A549 (cell line): ENCODE results near the gene C19orf67. TPM values are rescaled to one million over a fixed set of nuclear protein-coding genes. Genes with fewer than 3 reads are reported as not detected.

Source experiments
- ATAC-seq, 2 experiments: fragments of 200-7000 bp in 1 of 2; fragments of >200 bp in 1 of 2; cut with Nextera tagmentation in 1 of 2; cut with Tn5 transposase in 1 of 2; 3 replicates each; pipeline versions ENCODE4 v1.8.0 to v1.9.1; 2018 to 2020; ENCODE audit warnings: mild to moderate bottlenecking in 1 of 2, moderate library complexity in 1 of 2
- CTCF ChIA-PET: fragments of 300-600 bp; sonication (Branson Sonifier 250); formaldehyde crosslinking; extraction: SDS; loops from one replicate; lab custom pipeline; 2021; ENCODE audit warnings: antibody characterized with exemption, inconsistent platforms; lab: Yijun Ruan, JAX
- POLR2A ChIA-PET: fragments of 350-600 bp; formaldehyde crosslinking; extraction: SDS; loops from one replicate; lab custom pipeline; 2021; ENCODE audit warnings: antibody characterized with exemption, inconsistent platforms; lab: Yijun Ruan, JAX
- DNase-seq, 2 experiments: peaks; one replicate each; pipeline versions ENCODE4 v3.0.0 to v3.0.0-alpha.2; 2011 to 2016; ENCODE audit warnings: low read depth in 1 of 2, low spot score in 1 of 2
- FAIRE-seq: peaks from 2 replicates; lab custom pipeline; 2011; peaks lifted over from hg19 to GRCh38; lab: Jason Lieb, UNC
- H3K27ac ChIP-seq, 2 experiments: fragments of >200 bp; sonication (Bioruptor Twin); formaldehyde crosslinking; 3 replicates each; pipeline ENCODE4 v1.5.1; 2016 to 2017
- H3K4me1 ChIP-seq: fragments of >200 bp; sonication (Bioruptor Twin); formaldehyde crosslinking; 3 replicates; pipeline ENCODE4 v1.6.1; 2016
- H3K4me2 ChIP-seq: fragments of >200 bp; sonication (Bioruptor Twin); formaldehyde crosslinking; 3 replicates; pipeline ENCODE4 v1.6.1; 2016
- H3K4me3 ChIP-seq: fragments of >200 bp; sonication (Bioruptor Twin); formaldehyde crosslinking; 3 replicates; pipeline ENCODE4 v1.5.1; 2016
- H3K9me3 ChIP-seq: fragments of >200 bp; sonication (Bioruptor Twin); formaldehyde crosslinking; 3 replicates; pipeline ENCODE4 v1.6.1; 2016
- CBX2 ChIP-seq: fragments of 200-600 bp; sonication (generic); IDR thresholded peaks from 2 replicates; pipeline ENCODE4 v1.6.1; 2016; ENCODE audit warnings: low read depth, mild to moderate bottlenecking, borderline replicate concordance
- CBX8 ChIP-seq: fragments of 200-600 bp; sonication (generic); IDR thresholded peaks from 2 replicates; pipeline ENCODE4 v1.6.1; 2016
- CHD2 ChIP-seq: fragments of 150-350 bp; IDR thresholded peaks from 2 replicates; pipeline ENCODE4 v1.6.1; 2014; ENCODE audit warnings: low read length; ENCODE audit not compliant: partially characterized antibody
- CHD4 ChIP-seq: fragments of 200-600 bp; sonication (generic); IDR thresholded peaks from 2 replicates; pipeline ENCODE4 v1.6.1; 2016; ENCODE audit warnings: antibody characterized with exemption, mild to moderate bottlenecking, borderline replicate concordance
- CTCF ChIP-seq: fragments of >200 bp; sonication (Bioruptor Twin); formaldehyde crosslinking; IDR thresholded peaks from 3 replicates; pipeline ENCODE4 v1.5.1; 2016
- EHMT2 ChIP-seq: fragments of 200-600 bp; sonication (generic); IDR thresholded peaks from 2 replicates; pipeline ENCODE4 v1.6.1; 2016; ENCODE audit warnings: antibody characterized with exemption, low read depth, mild to moderate bottlenecking, moderate library complexity
- EP300 ChIP-seq, 2 experiments: fragments of >200 bp; sonication (Bioruptor Twin); formaldehyde crosslinking; IDR thresholded peaks; 2 replicates in 1 of 2; 3 replicates in 1 of 2; pipeline ENCODE4 v1.6.1; 2016 to 2017
- ESRRA ChIP-seq: fragments of 150-350 bp; IDR thresholded peaks from 2 replicates; pipeline ENCODE4 v1.6.1; 2014; ENCODE audit warnings: mild to moderate bottlenecking, low read length, borderline replicate concordance
- FOSB ChIP-seq: fragments of 250-450 bp; sonication (Bioruptor Pico); IDR thresholded peaks from 2 replicates; pipeline ENCODE4 v1.5.0; 2020; ENCODE audit warnings: mild to moderate bottlenecking, moderate library complexity
- FOXS1 ChIP-seq: fragments of 250-450 bp; sonication (Bioruptor Pico); IDR thresholded peaks from 2 replicates; pipeline ENCODE4 v1.5.0; 2020; ENCODE audit warnings: mild to moderate bottlenecking, moderate library complexity
- HES2 ChIP-seq: fragments of >200 bp; sonication (Bioruptor Twin); formaldehyde crosslinking; IDR thresholded peaks from 2 replicates; pipeline ENCODE4 v1.6.1; 2016
- HOXB13 ChIP-seq: fragments of 250-450 bp; sonication (Bioruptor Pico); IDR thresholded peaks from 2 replicates; pipeline ENCODE4 v1.5.0; 2020; ENCODE audit warnings: low read depth, mild to moderate bottlenecking, moderate library complexity
- HOXB5 ChIP-seq: fragments of 250-450 bp; sonication (Bioruptor Pico); IDR thresholded peaks from 2 replicates; pipeline ENCODE4 v1.5.0; 2020; ENCODE audit warnings: mild to moderate bottlenecking, moderate library complexity
- JUNB ChIP-seq: fragments of >200 bp; sonication (Bioruptor Twin); formaldehyde crosslinking; IDR thresholded peaks from 2 replicates; pipeline ENCODE4 v1.6.1; 2016
- KDM1A ChIP-seq: fragments of 200-600 bp; sonication (generic); IDR thresholded peaks from 2 replicates; pipeline ENCODE4 v1.6.1; 2016; ENCODE audit warnings: low read depth, mild to moderate bottlenecking
- MAFK ChIP-seq: fragments of 450-650 bp; IDR thresholded peaks from 2 replicates; pipeline ENCODE4 v1.6.1; 2014; ENCODE audit not compliant: partially characterized antibody
- MAX ChIP-seq: IDR thresholded peaks from 2 replicates; pipeline ENCODE4 v1.6.1; 2012
- NFE2L2 ChIP-seq: fragments of 150-350 bp; conservative IDR thresholded peaks from 2 replicates; pipeline ENCODE4 v1.6.1; 2014; ENCODE audit warnings: low read length
- NPAS2 ChIP-seq: fragments of 250-450 bp; sonication (Bioruptor Pico); IDR thresholded peaks from 2 replicates; pipeline ENCODE4 v1.8.0; 2022; ENCODE audit warnings: mild to moderate bottlenecking, moderate library complexity, borderline replicate concordance
- NR3C1 ChIP-seq: fragments of >200 bp; sonication (Bioruptor Twin); formaldehyde crosslinking; IDR thresholded peaks from 3 replicates; pipeline ENCODE4 v1.6.1; 2017
- PBX3 ChIP-seq: IDR thresholded peaks from 2 replicates; pipeline ENCODE4 v1.6.1; 2012
- PHF8 ChIP-seq: fragments of 200-600 bp; sonication (generic); IDR thresholded peaks from 2 replicates; pipeline ENCODE4 v1.6.1; 2016; ENCODE audit warnings: low read depth, mild to moderate bottlenecking, antibody characterized with exemption, moderate library complexity, borderline replicate concordance
- RARB ChIP-seq: fragments of 250-450 bp; sonication (Bioruptor Pico); IDR thresholded peaks from 2 replicates; pipeline ENCODE4 v1.8.0; 2021; ENCODE audit warnings: mild to moderate bottlenecking, moderate library complexity
- RCOR1 ChIP-seq: fragments of 150-350 bp; IDR thresholded peaks from 2 replicates; pipeline ENCODE4 v1.6.1; 2014; ENCODE audit warnings: antibody characterized with exemption, low read length, low read depth
- RFX5 ChIP-seq: fragments of 450-650 bp; IDR thresholded peaks from 2 replicates; pipeline ENCODE4 v1.7.1; 2014; ENCODE audit warnings: antibody characterized with exemption, mild to moderate bottlenecking, moderate library complexity
- SMC3 ChIP-seq: fragments of >200 bp; sonication (Bioruptor Twin); formaldehyde crosslinking; IDR thresholded peaks from 3 replicates; pipeline ENCODE4 v1.6.1; 2018; ENCODE audit warnings: inconsistent platforms
- TFCP2L1 ChIP-seq: fragments of 250-450 bp; sonication (Bioruptor Pico); IDR thresholded peaks from 2 replicates; pipeline ENCODE4 v1.5.0; 2021; ENCODE audit warnings: mild to moderate bottlenecking
- ZC3H11A ChIP-seq: fragments of 450-650 bp; IDR thresholded peaks from 2 replicates; pipeline ENCODE4 v1.6.1; 2014; ENCODE audit warnings: antibody characterized with exemption, mild to moderate bottlenecking
- ZFP36 ChIP-seq: fragments of 450-650 bp; IDR thresholded peaks from 2 replicates; pipeline ENCODE4 v1.6.1; 2014; ENCODE audit warnings: borderline replicate concordance; ENCODE audit not compliant: partially characterized antibody
- ZNF302 ChIP-seq: fragments of 250-450 bp; sonication (Bioruptor Pico); IDR thresholded peaks from 2 replicates; pipeline ENCODE4 v1.9.0; 2021; ENCODE audit warnings: inconsistent platforms, mild to moderate bottlenecking, moderate library complexity
- ZSCAN20 ChIP-seq: fragments of 250-450 bp; sonication (Bioruptor Pico); IDR thresholded peaks from 2 replicates; pipeline ENCODE4 v1.8.0; 2022; ENCODE audit warnings: mild to moderate bottlenecking, moderate library complexity
- WGBS: methylation state at CpG from one replicate; pipeline ENCODE4 v1.1.6; 2017; ENCODE audit errors: missing lambda C conversion rate; 5-methylcytosine and 5-hydroxymethylcytosine counted together
- polyA plus RNA-seq, 4 experiments: library from polyadenylated mRNA; depleted of rRNA in 3 of 4; stranded (reverse); fragments of >200 nt; fragmentation: RNase III in 1 of 4; extraction: RNeasy Plus Mini Kit Qiagen cat#74134 plus additional on column Dnase treatment in 1 of 4; gene quantifications; 2 replicates in 3 of 4; 3 replicates in 1 of 4; pipeline ENCODE4 v1.2.3, GENCODE V29; 2011 to 2017

C19orf67 gene
- polyA plus RNA-seq, 2 of the 4 experiments (the other 2 are of a cell fraction): not detected

GRCh38 chr19:14062558-14062855 lies 23.1 kb downstream of the C19orf67 start:
- Histone ChIP-seq H3K4me1 (peaks cover 20% of the 10 kb centered on the region), H3K4me2 (no peak overlapping the region), H3K4me3 (no peak overlapping the region), H3K9me3 (no peaks in the 10 kb centered on the region), H3K27ac (no peak overlapping the region)
- 81% methylated on average over 5 of the region's 5 CpGs for WGBS
- CTCF ChIA-PET: interaction anchor here (1.7 to 8.8 kb wide), 3 partner anchors 9 to 182 kb away, joined by 3 to 93 read pairs (median 8); partner anchors contain the start of gene MISP3
- POLR2A ChIA-PET: no interaction called here
- ATAC-seq: no peak
- TF ChIP-seq ZNF302 (no peak), PHF8 (no peak), HES2 (no peak), RCOR1 (no peak), CBX8 (no peak), CHD2 (no peak), HOXB13 (CRISPR knock-in tag) (no peak), FOSB (CRISPR knock-in tag) (no peak), JUNB (no peak), HOXB5 (CRISPR knock-in tag) (no peak), EHMT2 (no peak), KDM1A (no peak), MAFK (no peak)
- DNase-seq: no peak
- FAIRE-seq: no peak

- 87% methylated on average over 7 of the region's 19 CpGs for WGBS
- Histone ChIP-seq H3K27ac (peak within 1 kb of the TSS in 1 of 2 experiments; percentile 49; a peak in 2 of 6 replicates), H3K9me3 (no peaks in the 10 kb centered on the region)
- no peak for DNase-seq
- POLR2A ChIA-PET: no interaction called here
- TF ChIP-seq ZSCAN20: no peak
- no peak for TF ChIP-seq ZFP36
- TF ChIP-seq MAX: no peak
- no peak for TF ChIP-seq HOXB5 (CRISPR knock-in tag)
- no peak for TF ChIP-seq ESRRA
- TF ChIP-seq HES2: no peak
- no peak for TF ChIP-seq NPAS2 (CRISPR knock-in tag)
- no peak for TF ChIP-seq SMC3
- TF ChIP-seq CTCF: no peak
- TF ChIP-seq RARB: no peak
- TF ChIP-seq NFE2L2: no peak
- TF ChIP-seq PBX3: no peak
- no peak for TF ChIP-seq ZC3H11A
- no peak for TF ChIP-seq NR3C1
- TF ChIP-seq CHD4: no peak
- no peak for TF ChIP-seq TFCP2L1 (CRISPR knock-in tag)
- TF ChIP-seq RFX5: no peak
- no peak for TF ChIP-seq FOXS1 (CRISPR knock-in tag)
- no peak for TF ChIP-seq EP300 (IDR thresholded peaks at IDR 0.05)
- no peak for TF ChIP-seq CBX2
- TF ChIP-seq, all 56 proteins: peak for 0
- CTCF ChIA-PET: interaction anchor here (1.7 to 8.8 kb wide), 3 partner anchors 9 to 182 kb away, joined by 3 to 93 read pairs (median 8); partner anchors contain the start of gene MISP3
- Histone ChIP-seq H3K4me1 (peaks cover 20% of the 10 kb centered on the region), H3K4me2 (peak within 1 kb of the TSS; percentile 21; the same call in 1 of the 3 replicates), H3K4me3 (no peak within 1 kb of the TSS)
- no peak for FAIRE-seq
- no peak; a peak in 1 of 6 replicates for ATAC-seq
These were observed 23.6 kb downstream of the C19orf67 start, which contains the start of gene PALM3 for GRCh38 chr19:14061751-14062557. TSS of gene PALM3 (minus strand) at chr19:14062076. CDS start at chr19:14061980, 96 bp downstream.
